ENCODE data around the gene ADORA1. TPM values are rescaled to one million over a fixed set of nuclear protein-coding genes. Genes with fewer than 3 reads are reported as not detected.

Gene ADORA1
- total and polyA plus RNA-seq, 2 of the 13 experiments (the other 11 are each of a cell fraction or from before 2014, with no cell fraction given) = 0.11 TPM; not detected in 1

DNA sequence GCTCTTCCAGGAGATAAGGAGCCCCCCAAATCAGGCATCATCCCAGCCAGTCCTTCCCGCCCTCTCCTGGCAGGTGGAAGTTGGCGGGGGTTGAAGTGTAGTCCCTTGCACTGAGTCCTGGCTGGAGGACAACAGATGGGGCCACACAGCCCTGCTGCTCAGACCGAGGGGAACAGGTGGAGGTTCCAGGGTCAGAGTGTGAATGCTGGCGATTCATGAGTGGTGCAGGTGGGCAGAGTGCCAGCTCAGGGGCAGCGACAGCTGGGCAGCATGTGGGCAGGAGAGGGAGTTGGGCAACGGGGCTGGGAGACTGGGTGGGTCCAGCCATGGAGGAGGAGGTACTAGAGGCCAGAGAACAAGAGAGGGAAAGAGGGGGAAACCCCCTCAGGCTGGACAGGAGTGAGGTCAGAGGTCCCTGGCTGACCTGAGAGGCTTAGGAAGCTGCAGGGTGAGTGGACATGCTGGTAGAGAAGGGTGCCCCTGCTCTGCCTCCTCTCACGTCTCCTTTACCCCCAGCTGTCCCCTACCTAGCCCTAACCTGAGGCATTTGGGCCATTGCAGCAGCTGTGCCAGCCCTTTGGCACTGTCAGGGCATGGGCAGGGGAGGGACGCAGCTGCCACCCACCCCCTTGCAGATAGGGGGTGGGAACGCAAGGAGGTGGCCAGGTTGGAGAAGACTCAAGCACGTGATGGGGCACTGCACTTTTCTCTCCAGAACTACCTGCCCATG lies 11.3 kb upstream of the ADORA1 start:
- BruUV-seq (replicated peaks) = no TSS peak
- Histone ChIP-seq H3K4me3 (replicated peaks in 1 of 3; ENCODE audit: insufficient read depth in 1 of 3, low read depth in 2 of 3, low read length in 3 of 3) (no peak overlapping the region), H2AFZ (ENCODE audit: low read length) (no peak overlapping the region), H3K9ac (ENCODE audit: insufficient read depth, low read depth, low read length) (no peak overlapping the region), H3K4me1 (ENCODE audit: insufficient read depth, low read length) (no peaks in the 10 kb centered on the region), H3K4me2 (ENCODE audit: low read depth, low read length) (no peak overlapping the region), H3K36me3 (replicated peaks in 1 of 2; ENCODE audit: control insufficient read depth in 1 of 2, insufficient read depth in 2 of 2, low read length in 2 of 2) (no peaks in the 10 kb centered on the region), H3K9me3 (ENCODE audit: low read length) (no peaks in the 10 kb centered on the region), H4K20me1 (ENCODE audit: insufficient read depth, low read length) (no peaks in the 10 kb centered on the region), H3K79me2 (ENCODE audit: insufficient read depth, low read length) (no peaks in the 10 kb centered on the region), H3K27me3 (ENCODE audit: control insufficient read depth in 1 of 2, insufficient read depth in 2 of 2, low read length in 2 of 2) (peaks cover 0 to 21% of the 10 kb centered on the region in 2 experiments; a peak in 3 of 5 replicates), H3K27ac (ENCODE audit: extremely low read length, insufficient read depth, low read length) (no peak overlapping the region)
- in situ Hi-C loops (cut with HindIII; ENCODE audit: extremely low pct_ligation_motif_present, low pct_unique_long_range_greater_than_20kb) = loop anchor here (5.0 kb wide), 2 partner anchors 56 to 101 kb away; no protein-coding TSS in a partner anchor
- POLR2A ChIA-PET = no interaction called here
- TF ChIP-seq ZNF101 (CRISPR knock-in tag; IDR thresholded peaks at IDR 0.05; ENCODE audit: borderline replicate concordance, low read depth) (no peak), GATAD2A (CRISPR knock-in tag; IDR thresholded peaks at IDR 0.05) (no peak), ADNP (CRISPR knock-in tag; IDR thresholded peaks at IDR 0.05) (no peak), ZKSCAN1 (IDR thresholded peaks at IDR 0.05; ENCODE audit: low read length) (no peak)
- TF ChIP-seq, protein P1, sequence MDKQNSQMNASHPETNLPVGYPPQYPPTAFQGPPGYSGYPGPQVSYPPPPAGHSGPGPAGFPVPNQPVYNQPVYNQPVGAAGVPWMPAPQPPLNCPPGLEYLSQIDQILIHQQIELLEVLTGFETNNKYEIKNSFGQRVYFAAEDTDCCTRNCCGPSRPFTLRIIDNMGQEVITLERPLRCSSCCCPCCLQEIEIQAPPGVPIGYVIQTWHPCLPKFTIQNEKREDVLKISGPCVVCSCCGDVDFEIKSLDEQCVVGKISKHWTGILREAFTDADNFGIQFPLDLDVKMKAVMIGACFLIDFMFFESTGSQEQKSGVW (CRISPR knock-in tag; IDR thresholded peaks at IDR 0.05; ENCODE audit: borderline replicate concordance) = no peak
- TF ChIP-seq, protein P2, sequence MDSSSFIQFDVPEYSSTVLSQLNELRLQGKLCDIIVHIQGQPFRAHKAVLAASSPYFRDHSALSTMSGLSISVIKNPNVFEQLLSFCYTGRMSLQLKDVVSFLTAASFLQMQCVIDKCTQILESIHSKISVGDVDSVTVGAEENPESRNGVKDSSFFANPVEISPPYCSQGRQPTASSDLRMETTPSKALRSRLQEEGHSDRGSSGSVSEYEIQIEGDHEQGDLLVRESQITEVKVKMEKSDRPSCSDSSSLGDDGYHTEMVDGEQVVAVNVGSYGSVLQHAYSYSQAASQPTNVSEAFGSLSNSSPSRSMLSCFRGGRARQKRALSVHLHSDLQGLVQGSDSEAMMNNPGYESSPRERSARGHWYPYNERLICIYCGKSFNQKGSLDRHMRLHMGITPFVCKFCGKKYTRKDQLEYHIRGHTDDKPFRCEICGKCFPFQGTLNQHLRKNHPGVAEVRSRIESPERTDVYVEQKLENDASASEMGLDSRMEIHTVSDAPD (CRISPR knock-in tag; IDR thresholded peaks at IDR 0.05) = no peak
- CTCF ChIA-PET (ENCODE audit: low intra/inter-chr PET ratio, low total read pairs) = interaction anchor here (2.2 kb wide), 1 partner anchor 153 kb away, joined by 9 read pairs; no protein-coding TSS in a partner anchor
- ATAC-seq = no peak
- intact Hi-C loops (cut with micrococcal nuclease; ENCODE audit: unreplicated experiment) = no loop called here
- 15% methylated on average over 8 of the region's 10 CpGs for WGBS (ENCODE audit: low lambda C conversion rate)
- DNase-seq (ENCODE audit: low spot score) = no peak
- no peak for FAIRE-seq

Measured in HepG2 (cell line).